NOMO-1 treated with DMSO at 0.1 percent for 48 hours (cell line): ENCODE results near the gene TRIM14.
"Not testable (repeated sequence)": the region's sequence is repeated elsewhere in the genome, so short reads cannot be mapped to it uniquely, and the experiment has no call there.

Experiments used
- DNase-seq: peaks from one replicate; lab custom pipeline; 2025; ENCODE audit not compliant: unreplicated experiment; lab: John Stamatoyannopoulos, UW

The TRIM14 gene

DNA sequence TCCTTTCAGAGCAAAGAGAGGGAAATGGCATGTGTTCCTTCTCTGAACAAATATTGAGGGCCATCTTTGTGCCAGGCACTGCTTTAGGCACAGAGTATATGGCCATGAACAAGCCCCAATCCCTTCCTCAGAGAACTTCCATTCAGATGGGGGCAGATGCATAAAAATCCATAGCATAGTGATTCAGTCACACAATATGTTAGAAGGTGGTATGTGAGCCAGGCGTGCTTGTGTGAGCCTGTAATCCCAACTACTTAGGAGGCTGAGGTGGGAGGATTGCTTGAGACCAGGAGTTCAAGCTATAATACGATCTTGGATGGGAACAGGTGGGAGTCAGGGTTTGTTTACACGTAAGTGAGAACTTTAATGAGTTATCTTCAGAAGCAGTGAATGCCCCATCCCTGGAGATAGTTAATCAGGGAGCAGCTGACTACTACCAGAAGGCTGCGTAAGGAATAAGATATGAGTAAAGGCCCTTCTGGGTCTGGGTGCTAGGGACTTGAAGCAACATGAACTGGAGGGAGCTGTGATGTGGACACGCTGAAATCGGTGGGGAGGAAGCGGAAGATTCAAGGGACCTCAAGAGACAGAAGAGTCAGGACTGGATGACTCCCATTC lies 35.3 kb downstream of the TRIM14 start:
- DNase-seq: no peak

DNA sequence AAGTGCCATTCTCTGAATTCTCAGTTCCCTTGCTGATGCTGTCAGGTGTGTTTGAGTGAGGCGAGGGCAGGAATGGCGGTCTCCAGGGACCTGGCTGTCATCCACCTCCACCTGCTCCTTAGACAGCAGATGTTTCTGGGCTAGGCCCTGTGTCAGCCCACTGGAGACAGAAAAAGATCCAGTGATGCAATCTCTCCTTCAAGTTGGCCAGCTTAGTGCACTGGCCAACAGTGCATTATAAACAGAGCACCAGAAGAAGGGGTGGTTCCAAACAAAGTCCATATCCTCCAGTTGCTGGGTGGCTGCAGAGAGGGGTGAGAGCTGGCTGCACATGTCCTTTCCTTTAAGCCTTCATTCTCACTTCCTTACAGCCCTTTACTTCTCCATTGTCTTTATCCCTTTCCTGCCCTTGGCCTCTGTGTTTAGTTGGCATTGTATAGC lies 35.9 kb downstream of the TRIM14 start:
- DNase-seq: no peak

DNA sequence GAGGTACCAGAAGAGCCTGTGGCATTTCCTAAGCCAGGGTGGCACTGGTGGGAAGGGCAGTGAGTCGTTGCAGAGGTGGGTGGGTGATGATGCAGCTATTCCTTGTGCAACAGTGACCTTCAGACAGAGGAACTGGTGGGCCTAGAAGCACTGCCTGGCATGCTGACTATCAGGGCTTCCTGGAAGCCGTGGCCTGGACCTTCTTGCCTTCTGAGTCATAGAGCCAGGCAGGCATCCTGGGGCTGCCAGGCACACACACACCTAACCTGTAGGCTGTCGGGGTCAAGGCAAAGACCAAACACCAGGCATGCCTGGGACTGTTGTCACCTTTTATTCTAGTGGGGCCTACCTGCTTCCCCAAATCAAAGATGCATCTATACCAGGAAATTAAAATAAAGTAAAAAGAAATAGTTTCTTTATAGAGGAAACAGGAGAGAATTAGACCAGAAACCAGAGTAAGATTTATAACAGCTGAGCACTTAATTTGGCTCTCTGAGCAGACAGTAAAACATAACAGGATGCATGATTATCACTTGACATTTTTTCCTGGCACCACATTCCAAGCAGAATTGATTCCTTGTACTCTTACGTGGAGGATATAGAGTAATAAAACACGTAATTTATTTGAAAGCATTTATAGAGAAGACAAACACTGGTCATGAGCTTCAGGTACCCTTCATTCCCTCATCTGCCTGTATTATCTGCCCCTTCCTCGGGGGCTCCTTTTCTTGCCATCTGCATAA lies 37.4 kb downstream of the TRIM14 start:
- no peak for DNase-seq

DNA sequence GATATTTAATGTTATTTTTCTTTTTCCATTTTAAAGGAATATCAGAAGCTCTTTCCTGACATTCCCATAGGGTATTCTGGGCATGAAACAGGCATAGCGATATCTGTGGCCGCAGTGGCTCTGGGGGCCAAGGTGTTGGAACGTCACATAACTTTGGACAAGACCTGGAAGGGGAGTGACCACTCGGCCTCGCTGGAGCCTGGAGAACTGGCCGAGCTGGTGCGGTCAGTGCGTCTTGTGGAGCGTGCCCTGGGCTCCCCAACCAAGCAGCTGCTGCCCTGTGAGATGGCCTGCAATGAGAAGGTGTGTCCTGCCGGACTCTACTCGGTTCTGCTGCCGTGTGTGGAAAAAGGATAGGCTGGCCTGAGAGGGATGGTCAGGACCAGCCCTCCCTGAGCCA lies 38.2 kb downstream of the TRIM14 start:
- DNase-seq: no peak

DNA sequence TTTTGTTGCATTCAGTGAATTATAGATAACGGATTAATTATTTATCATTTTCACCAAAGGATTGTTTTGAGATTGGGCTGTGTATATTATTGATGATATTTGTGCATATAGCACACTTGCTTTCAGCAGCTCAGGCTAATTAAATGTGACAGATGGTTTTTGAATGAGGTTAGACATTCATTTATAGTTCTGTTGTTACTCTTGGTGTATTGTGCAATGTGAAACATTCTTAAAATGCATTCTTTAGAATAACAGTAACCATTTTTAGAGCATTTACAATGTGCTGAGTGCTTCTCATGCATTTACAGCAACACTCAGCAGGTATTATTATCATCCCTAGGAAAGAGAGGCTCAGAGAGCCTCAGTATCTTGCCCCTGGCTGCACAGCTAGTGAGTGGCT lies 38.7 kb downstream of the TRIM14 start:
- no peak for DNase-seq

DNA sequence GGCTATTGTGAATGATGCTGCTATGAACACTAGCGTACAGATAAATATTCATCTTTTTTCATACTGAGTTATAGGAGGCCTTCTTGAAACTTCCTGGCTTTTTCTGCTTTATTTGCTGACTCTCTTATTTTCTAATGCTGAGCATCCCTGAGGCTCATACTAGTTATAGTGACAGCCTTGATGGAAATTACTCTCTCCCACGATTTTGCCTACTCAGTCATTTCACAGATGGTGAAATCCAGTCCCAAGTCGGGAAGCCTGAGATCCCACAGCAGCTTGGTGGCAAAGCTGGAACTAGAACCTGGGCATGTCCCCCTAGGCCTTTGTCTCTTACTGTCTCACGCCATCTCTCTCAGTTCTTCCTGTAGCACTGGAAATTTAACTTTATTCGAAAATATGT lies 40.1 kb downstream of the TRIM14 start:
- DNase-seq: no peak

DNA sequence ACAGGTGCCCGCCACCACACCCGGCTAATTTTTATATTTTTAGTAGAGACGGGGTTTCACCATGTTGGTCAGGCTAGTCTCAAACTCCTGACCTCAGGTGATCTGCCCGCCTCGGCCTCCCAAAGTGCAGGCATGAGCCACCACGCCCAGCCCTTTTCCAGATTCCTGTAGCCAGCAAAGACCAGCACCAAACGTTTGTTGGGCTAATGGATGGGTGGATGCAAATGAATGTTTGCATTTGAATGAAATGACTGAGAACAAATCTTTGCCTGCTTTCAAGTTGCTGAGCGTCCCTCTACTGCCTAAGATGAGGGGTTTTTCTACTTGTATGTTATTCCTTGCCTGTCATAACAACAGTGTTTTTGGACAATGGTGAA lies 42.5 kb downstream of the TRIM14 start:
- not testable (repeated sequence) for DNase-seq

DNA sequence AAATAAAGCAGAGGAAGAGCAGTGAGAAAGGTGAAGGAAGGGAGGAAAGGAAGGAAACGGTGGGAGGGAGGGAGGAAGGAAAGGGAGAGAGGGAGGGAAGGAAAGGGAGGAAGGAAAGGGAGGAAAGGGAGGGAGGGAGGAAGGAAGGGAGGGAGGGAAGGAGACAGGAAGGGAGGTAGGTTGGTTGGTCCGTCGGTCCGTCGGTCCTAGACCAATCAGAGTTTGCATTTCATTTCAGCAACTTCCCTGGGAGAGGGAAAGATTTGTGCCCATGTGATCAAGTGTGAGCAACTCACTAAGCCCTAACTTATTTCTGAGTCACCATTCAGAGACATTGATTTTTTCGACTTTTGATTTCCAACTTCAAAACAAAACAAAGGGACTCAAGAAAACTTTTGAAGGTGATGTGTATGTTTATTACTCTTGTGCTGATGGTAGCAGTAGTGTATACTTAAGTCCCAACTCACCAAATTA lies 43.7 kb downstream of the TRIM14 start:
- no peak for DNase-seq

DNA sequence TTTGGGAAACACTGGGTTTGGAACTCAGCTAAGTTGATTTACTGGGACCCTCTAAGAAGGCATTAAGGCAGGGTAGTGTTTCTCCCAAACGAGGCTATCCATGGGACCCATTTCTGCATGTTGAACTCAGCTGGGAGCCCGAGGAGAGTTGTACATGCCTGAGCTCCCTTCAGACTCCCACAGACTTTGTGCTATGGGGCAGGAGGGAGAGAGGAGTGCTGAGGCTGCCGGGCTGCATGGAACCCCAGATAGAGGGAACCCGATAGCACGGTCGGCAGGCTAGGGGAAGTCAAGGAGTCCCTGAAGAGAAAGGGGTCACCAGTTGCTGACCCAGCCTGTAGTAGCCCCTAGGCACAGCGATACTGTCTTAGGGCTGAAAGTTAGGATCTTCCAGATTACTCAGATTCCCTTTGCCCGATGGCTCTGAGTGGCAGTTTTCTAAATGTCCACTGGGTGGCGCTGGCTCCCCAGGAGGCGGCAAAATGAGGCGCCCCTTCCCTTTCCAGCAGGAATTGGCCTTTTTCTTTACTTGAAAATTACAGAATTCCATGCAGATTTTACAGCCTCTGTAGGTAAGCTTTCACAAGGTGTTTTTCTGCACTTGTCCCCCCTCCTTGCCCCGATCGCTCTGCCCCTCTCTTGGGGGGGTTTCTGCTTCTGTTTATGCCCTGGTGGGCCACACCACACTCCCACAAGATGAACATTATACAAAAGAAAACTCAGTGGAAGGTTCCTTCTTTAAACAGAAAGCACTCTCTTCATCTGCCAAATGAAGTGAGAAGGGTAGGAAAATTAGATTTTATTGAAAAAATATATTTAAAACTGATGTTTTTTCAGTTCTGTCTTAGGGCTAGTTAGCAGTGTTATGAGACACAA lies 44.7 kb downstream of the TRIM14 start:
- peak; percentile 27 for DNase-seq

DNA sequence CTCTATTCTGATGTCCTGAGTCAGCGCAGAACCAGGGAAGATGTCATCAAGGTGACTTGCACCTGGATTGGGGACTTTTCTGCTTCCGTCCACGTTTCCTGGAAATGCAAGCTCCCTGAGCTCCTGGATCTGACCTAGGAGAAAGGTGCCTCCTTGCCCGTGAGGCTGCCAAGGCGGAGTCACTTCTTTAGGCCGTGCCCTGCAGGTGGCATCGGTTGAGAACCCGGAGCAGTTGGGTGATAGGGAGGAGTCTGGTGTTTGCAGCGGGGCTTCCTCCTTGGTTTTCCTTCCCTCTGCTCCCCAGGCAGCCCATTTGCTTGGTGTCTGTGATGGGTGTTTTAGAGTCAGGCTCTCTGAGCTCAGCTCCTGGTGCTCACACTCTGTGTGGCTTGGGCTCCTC lies 47.3 kb downstream of the TRIM14 start:
- no peak for DNase-seq

DNA sequence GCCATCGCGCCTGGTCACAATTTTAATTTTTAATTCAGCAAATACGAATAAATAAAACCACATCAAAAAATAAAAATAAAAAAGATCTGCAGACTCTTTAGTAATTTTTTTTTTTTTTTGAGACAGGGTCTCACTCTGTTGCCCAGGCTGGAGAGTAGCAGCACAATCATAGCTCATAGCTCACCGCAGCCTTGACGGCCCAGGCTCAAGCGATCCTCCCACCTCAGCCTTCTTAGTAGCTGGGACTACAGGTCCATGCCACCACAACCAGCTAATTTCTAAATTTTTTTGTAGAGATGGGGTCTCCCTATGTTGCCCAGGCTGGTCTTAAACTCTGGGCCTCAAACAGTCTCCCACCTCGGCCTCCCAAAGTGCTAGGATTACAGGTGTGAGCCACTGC lies 48.3 kb downstream of the TRIM14 start:
- DNase-seq: no peak

DNA sequence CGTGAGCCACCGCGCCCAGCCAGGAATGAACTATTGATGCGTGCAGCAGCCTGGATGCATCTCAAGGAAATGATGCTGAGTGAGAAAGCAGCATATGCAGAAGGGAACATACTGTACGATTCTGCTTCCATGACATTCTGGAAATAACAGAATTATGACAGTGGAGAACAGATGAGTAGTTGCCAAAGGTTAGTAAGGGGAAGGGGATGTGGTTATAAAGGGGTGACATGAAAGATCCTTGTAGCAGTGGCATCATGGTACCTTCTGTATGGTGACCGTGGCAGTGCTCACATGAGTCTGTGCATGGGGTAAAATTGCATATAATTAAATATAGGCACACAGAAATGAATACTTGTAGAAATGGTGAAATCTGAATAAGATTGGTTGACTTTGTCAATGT lies 49.5 kb downstream of the TRIM14 start:
- no peak for DNase-seq

DNA sequence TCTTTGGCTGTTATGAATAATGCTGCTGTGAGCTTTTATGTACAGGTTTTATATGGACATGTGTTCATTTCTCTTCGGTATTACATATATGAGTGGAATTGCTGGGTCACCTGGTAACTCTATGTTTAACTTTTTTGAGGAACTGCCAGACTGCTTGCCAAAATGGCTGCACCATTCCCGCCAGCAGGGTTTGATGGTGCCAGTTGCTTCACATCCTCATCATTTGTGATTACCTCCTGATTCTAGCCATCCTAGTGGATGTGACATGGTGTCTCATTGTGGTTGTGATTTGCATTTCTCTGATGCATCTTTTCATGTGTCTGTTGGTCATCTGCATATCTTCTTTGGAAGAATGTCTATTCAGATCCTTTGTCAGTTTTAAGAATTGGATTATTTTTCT lies 51.8 kb downstream of the TRIM14 start:
- no peak for DNase-seq

DNA sequence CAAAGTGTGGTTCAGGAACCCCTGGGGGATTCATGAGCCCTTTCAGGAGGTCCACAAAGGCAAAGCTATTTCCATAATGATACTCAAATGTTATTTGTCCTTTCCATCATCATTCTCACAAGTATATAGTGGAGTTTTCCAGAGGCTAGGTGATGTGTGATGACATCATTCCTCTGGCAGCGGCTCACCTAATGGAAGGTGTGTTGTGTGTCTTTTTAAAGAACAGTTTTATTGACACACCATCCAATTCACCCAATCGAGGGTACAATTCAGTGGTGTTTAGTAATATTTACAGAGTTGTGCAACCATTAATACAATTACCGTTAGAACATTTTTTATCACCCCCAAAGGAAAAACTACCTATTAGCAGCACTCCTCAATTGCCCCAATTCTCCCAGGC lies 52.8 kb downstream of the TRIM14 start:
- no peak for DNase-seq

DNA sequence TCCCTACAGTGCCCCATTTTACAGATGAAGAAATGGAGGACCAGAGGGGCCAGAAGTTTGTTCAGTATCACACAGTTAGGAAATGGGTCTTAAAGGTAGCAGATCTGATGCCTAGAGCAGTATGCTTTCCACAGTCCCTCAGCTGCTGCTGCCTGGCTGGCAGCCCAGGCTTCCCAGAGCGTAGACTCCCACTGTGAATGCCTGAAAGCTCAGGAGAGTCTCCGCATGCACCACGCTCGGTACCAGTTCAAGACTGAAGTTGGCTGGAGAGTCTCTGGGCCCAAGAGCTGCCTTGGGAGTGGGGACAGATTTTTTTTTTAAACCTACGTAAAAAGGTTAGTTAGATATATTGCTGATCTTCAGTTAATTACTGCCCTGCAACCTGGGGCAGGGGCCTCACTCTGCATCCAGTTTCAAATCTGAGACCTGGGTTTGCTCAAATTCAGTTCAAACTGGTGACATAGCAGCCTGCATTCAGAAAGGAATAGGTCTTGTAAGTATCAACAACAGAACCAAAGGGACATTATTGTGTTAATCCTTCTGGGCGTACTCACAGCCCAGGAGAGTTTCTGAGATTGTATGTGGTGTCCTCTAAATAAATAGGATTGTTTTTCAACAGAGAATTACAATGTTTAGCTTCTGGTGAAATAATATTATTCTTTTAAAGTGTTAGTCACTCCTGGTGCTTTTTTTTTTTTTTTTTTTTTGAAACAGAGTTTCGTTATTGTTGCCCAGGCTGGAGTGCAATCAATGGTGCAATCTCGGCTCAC lies 54.2 kb downstream of the TRIM14 start:
- DNase-seq: no peak

DNA sequence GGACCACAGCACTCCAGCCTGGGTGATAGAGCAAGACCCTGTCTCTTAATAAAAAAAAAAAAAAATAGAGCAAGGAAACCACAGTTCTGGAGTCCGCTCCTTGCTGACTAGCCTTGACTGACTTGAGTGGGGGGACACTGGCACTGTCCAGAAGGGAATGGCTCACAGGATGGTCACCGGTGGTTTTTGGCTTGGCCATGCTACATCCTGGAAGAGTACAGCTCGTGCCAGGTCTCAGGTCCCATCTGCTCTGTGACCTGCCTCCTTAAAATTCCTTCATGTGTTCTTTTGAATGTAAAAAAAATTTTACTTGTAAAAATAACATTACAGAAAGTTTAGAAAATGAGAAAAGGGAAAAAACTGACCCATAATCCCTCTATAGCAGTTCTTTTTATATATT lies 56.9 kb downstream of the TRIM14 start:
- DNase-seq: no peak

DNA sequence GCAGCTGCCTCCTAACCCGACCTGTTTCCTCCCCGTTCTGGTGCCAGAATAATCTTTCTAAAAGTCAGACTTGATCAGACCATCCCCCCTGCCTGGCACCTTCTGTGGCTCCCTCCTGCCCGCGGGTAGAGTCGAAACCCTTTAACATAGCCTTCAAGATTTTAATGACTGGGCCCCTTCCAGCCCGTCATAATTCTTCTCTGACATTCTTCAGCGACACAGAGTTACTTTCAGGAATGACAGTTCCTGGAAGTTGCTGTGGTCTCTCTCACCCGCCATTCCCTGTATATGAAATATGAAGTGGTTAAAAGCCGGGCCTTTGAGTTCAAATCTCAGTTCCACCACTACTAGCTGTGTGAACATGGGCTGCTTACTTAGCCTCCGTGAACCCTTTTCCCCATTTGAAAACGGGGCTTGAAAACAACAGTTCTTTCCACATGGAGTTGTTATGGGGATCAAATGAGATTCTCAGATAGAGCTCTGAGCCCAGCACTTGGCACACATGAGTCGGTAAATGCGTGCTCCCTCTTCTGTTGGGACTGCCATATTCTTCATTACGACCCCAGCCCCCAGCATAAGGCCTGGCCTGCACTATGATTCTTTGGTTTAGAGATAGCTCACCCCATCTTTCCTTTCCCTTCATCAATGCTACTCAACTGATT lies 61.8 kb downstream of the TRIM14 start:
- DNase-seq: no peak

DNA sequence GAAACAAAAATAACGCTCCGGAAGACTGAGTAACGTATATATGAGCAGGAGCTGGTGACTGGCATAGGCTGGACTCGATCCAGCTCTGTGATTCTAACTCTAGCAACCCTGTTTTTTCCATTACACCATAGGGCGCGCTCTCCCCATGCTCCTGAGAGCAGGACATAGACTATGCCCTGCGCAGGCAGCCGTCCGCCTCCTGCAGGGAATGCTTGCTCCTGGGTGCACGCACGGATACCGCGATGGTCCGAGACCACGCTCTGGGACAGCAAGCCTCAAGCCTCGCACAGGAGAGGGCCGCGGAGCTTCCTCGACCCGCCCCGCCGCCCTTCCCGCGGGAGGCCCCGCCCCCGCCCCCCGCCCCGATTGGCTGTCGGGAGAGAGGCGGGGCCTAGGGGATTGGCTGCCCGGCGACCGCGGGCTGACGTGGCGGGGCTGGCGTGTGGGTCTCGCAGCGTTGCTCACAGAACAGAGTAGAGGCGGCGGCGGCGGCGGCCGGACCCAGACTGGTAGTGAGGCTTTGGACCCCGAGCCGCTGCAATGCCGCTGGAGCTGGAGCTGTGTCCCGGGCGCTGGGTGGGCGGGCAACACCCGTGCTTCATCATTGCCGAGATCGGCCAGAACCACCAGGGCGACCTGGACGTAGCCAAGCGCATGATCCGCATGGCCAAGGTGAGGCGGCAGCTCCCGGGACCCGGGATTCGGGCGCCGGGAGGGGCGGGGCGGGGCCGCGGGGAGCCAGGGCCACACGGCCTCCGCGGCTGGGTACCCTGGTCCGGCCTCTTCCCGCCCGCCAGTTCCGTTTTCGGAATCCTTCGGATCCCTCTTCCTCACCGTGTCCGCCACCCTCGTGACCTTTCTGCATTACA lies 62.5 kb downstream of the TRIM14 start, which contains the start of gene NANS:
NANS (plus strand) TSS at position 464 of the 869 bp plus-strand sequence; CDS start at position 541, 77 bp downstream.
- DNase-seq: peak; percentile 90

DNA sequence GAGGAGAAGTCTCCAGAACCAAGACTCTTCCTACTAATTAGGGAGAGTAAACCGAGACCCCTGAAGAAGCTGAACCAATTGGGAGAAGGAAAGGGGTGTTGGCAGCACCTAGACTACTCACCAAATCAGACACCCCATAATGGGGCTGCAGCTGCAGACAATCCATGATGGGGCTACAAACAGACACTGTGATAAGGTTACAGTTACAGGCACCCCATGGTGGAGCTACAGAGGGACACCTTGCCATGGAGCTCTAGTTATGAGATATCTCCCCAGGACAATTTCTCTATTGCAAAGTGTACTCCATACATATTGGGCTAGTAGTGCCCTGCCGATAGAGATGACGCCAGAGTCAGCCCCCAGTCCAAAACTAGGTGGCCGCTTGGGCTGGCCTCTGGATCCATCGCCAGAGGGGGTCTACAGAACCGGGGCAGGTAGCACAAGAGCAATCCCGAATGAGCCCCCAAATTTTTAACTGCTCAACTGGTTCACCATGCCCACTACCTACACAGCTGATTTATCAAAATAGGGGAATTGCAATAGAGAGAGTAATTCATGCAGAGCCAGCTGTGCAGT lies 64.6 kb downstream of the TRIM14 start:
- no peak for DNase-seq
